GM23248 (cell line): ENCODE results near the gene AP3S1. TPM values are rescaled to one million over a fixed set of nuclear protein-coding genes. Genes with fewer than 3 reads are reported as not detected.

Experiments used
- DNase-seq: peaks from one replicate; pipeline ENCODE4 v3.0.0-alpha.2; 2015
- H2AFZ ChIP-seq: fragments of 200-600 bp; sonication (generic); 2 replicates; pipeline ENCODE4 v1.6.1; 2016; ENCODE audit warnings: antibody characterized with exemption
- H3F3A ChIP-seq: fragments of 200-600 bp; sonication (generic); 2 replicates; pipeline ENCODE4 v1.6.1; 2016; ENCODE audit warnings: mild to moderate bottlenecking, antibody characterized with exemption, mixed run types; ENCODE audit not compliant: insufficient read depth
- H3K27ac ChIP-seq: fragments of 200-600 bp; sonication (generic); 2 replicates; pipeline ENCODE4 v1.5.1; 2016; ENCODE audit warnings: mild to moderate bottlenecking
- H3K27me3 ChIP-seq: fragments of 200-600 bp; sonication (generic); replicated peaks from 2 replicates; pipeline ENCODE4 v1.6.1; 2016; ENCODE audit warnings: mild to moderate bottlenecking; ENCODE audit not compliant: insufficient read depth
- H3K36me3 ChIP-seq: fragments of 200-600 bp; sonication (generic); 2 replicates; pipeline ENCODE4 v1.6.1; 2016; ENCODE audit warnings: low read depth, mild to moderate bottlenecking
- H3K4me1 ChIP-seq: fragments of 200-600 bp; sonication (generic); 2 replicates; pipeline ENCODE4 v1.6.1; 2016; ENCODE audit warnings: mild to moderate bottlenecking; ENCODE audit not compliant: insufficient read depth
- H3K4me2 ChIP-seq: fragments of 200-600 bp; sonication (generic); one replicate; pipeline ENCODE4 v1.6.1; 2016; ENCODE audit warnings: mild to moderate bottlenecking; ENCODE audit not compliant: unreplicated experiment
- H3K4me3 ChIP-seq: fragments of 200-600 bp; sonication (generic); 2 replicates; pipeline ENCODE4 v1.5.1; 2016; ENCODE audit warnings: mild to moderate bottlenecking
- H3K79me2 ChIP-seq: fragments of 200-600 bp; sonication (generic); 2 replicates; pipeline ENCODE4 v1.6.1; 2016; ENCODE audit warnings: mild to moderate bottlenecking; ENCODE audit not compliant: insufficient read depth
- H3K9ac ChIP-seq: fragments of 200-600 bp; sonication (generic); 2 replicates; pipeline ENCODE4 v1.6.1; 2016; ENCODE audit warnings: mild to moderate bottlenecking
- H3K9me2 ChIP-seq: fragments of 200-600 bp; sonication (generic); 2 replicates; pipeline ENCODE4 v1.6.1; 2016; ENCODE audit warnings: mixed run types, mild to moderate bottlenecking, moderate library complexity; ENCODE audit not compliant: insufficient read depth
- H3K9me3 ChIP-seq: fragments of 200-600 bp; sonication (generic); one replicate; pipeline ENCODE4 v1.6.1; 2017; ENCODE audit warnings: low read depth
- H4K20me1 ChIP-seq: fragments of 200-600 bp; sonication (generic); 2 replicates; pipeline ENCODE4 v1.6.0; 2016; ENCODE audit not compliant: insufficient read depth
- EZH2 ChIP-seq: fragments of 200-600 bp; sonication (generic); IDR thresholded peaks from 2 replicates; pipeline ENCODE4 v1.6.1; 2018; ENCODE audit warnings: antibody characterized with exemption, mild to moderate bottlenecking; ENCODE audit not compliant: insufficient read depth, poor library complexity, severe bottlenecking
- EZH2phosphoT487 ChIP-seq: fragments of 200-600 bp; sonication (generic); IDR thresholded peaks from 2 replicates; pipeline ENCODE4 v1.6.1; 2018; ENCODE audit warnings: antibody characterized with exemption, moderate library complexity, mild to moderate bottlenecking, low read depth; ENCODE audit not compliant: insufficient read depth
- WGBS, 2 experiments: methylation state at CpG; one replicate each; pipeline ENCODE4 v1.1.6; 2015 to 2017; ENCODE audit warnings: low lambda C conversion rate in 2 of 2, low coverage in 1 of 2; ENCODE audit errors: missing lambda C conversion rate in 2 of 2; 5-methylcytosine and 5-hydroxymethylcytosine counted together
- in situ Hi-C: fragments of 300-500 bp; cut with MboI; formaldehyde crosslinking; loops from 2 replicates; pipeline ENCODE4 v1.15.0; 2020
- polyA plus RNA-seq: library from polyadenylated mRNA; unstranded; fragments of >200 nt; fragmentation: Nextera tagmentation; extraction: Ambion mirVana; gene quantifications from 2 replicates; pipeline ENCODE4 v1.2.1, GENCODE V29; 2016
- total RNA-seq: library from RNA; depleted of rRNA; stranded (reverse); fragments of >200 nt; shearing (Covaris generic); gene quantifications from 2 replicates; pipeline ENCODE4 v1.2.3, GENCODE V29; 2014; rRNA removed

The AP3S1 gene
- 430 and 550 TPM in 2 replicates for total RNA-seq
- 300 and 303 TPM in 2 replicates for polyA plus RNA-seq

DNA sequence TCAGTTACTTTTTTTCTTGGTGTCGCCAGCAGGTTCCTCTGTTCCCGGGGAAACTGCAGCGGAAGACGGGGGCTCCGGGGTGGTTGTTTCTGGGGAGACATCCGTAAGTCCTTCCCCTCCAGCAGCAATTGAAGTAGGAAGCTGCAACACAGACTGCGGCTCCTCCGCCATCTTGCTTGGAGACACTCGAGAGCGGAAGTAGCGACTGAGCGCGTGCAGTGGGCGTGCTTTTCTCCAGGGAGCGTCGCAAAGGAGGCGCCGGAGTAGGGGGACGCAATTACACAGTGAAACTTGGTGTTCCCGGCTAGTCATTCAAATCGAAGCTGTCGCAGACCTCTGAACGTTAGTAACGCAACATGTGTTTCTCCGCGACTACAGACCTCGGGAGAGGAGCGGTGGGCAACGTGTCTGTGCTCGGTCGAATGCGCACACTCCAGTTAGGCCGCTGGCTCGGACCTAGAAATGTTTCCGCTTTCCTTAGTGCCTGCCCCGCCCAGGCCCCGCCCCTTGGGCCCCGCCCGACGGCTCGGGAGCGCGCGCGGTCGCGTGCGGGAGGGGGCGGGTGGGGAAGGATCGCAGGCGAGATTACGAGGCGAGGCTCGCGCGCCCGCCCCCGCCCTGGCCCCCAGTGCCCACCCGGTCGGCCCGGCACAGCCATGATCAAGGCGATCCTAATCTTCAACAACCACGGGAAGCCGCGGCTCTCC is at the start of gene AP3S1, which contains the start of gene ATG12:
TSS of gene AP3S1 (plus strand) at position 554 of the 707 bp plus-strand sequence. CDS start at position 657, 103 bp downstream.
TSS of gene ATG12 (minus strand) at position 184 of the 707 bp plus-strand sequence. CDS start at position 171, 13 bp downstream.
- H3K27me3 ChIP-seq = no peaks in the 10 kb centered on the region
- H3F3A ChIP-seq = peaks cover 36% of the 10 kb centered on the region
- 4 to 8% methylated on average over 37 to 59 of the region's 65 CpGs for WGBS, 2 experiments
- peak within 1 kb of the TSS; percentile 99 for H3K4me2 ChIP-seq
- H3K4me1 ChIP-seq = peaks cover 39% of the 10 kb centered on the region
- in situ Hi-C loops = loop anchor here (25.0 kb wide), 1 partner anchor 529 kb away; no protein-coding TSS in a partner anchor
- H3K27ac ChIP-seq = peak within 1 kb of the TSS; percentile 84
- TF ChIP-seq EZH2 (no peak), EZH2phosphoT487 (no peak)
- peak within 1 kb of the TSS; percentile 80 for H2AFZ ChIP-seq
- H3K9ac ChIP-seq = peak within 1 kb of the TSS; percentile 94
- no peaks in the 10 kb centered on the region for H3K9me3 ChIP-seq
- H4K20me1 ChIP-seq = no peaks in the 10 kb centered on the region; the same call in 1 of the 2 replicates
- H3K4me3 ChIP-seq = peak within 1 kb of the TSS; percentile 96
- H3K79me2 ChIP-seq = peaks cover 95% of the 10 kb centered on the region
- peaks cover 11% of the 10 kb centered on the region for H3K36me3 ChIP-seq
- H3K9me2 ChIP-seq = no peaks in the 10 kb centered on the region
- DNase-seq = peak; percentile 97

DNA sequence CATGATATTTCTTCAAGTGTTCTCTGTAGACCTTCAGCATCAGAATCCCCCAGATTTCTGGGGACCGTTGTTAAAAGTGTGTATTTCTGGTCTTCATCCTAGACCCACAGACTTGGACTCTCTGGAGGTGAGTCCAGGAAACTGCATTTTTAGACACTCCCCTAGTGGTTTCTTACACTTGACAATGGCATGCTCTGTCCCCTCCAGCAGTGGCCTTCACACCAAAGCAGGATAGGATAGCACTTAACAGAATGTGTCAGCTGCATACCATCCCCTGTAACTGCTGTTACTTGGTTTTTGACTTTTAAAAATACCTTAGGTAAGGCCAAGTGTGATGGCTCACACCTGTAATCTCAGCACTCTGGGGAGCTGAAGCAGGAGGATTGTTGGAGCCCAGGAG is 46.0 kb upstream of the AP3S1 start:
- no peaks in the 10 kb centered on the region for H4K20me1 ChIP-seq
- H3K9ac ChIP-seq = no peak overlapping the region
- WGBS, 2 experiments = 14 to 34% methylated on average over 1 of the region's 1 CpG
- H3K36me3 ChIP-seq = no peaks in the 10 kb centered on the region
- no peak overlapping the region for H3K27ac ChIP-seq
- H3K79me2 ChIP-seq = no peaks in the 10 kb centered on the region
- peaks cover 9% of the 10 kb centered on the region; the same call in 1 of the 2 replicates for H3K27me3 ChIP-seq
- no peak for DNase-seq
- no peaks in the 10 kb centered on the region for H3K9me2 ChIP-seq
- H2AFZ ChIP-seq = no peak overlapping the region
- H3K9me3 ChIP-seq = no peaks in the 10 kb centered on the region
- H3K4me3 ChIP-seq = no peak overlapping the region
- no peak overlapping the region for H3K4me2 ChIP-seq
- in situ Hi-C loops = no loop called here
- H3K4me1 ChIP-seq = no peaks in the 10 kb centered on the region
- TF ChIP-seq EZH2phosphoT487 (no peak), EZH2 (no peak)
- no peaks in the 10 kb centered on the region for H3F3A ChIP-seq

DNA sequence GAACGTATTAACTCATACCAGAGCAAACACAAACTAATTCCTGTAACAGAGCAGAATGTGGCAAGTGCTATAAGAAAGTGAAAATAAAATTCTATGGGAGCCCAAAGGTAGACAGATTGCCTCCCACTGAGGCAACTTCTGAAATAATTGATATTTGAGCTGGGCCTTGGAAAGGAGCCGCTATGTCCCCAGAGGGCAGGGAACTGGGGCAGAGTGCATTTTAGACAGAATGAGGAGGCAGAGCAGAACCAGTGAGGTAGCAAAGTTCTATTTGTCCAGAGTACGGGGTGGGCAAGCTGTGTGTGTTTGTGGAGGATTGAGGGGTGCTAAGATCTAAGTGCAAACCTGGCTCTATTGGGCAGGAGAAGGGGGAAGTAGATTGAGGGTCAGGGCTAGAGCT is 45.1 kb upstream of the AP3S1 start:
- Histone ChIP-seq H4K20me1 (no peaks in the 10 kb centered on the region), H3K9me2 (no peaks in the 10 kb centered on the region), H2AFZ (no peak overlapping the region), H3K27me3 (peaks cover 9% of the 10 kb centered on the region; the same call in 1 of the 2 replicates), H3K27ac (no peak overlapping the region), H3K79me2 (no peaks in the 10 kb centered on the region), H3F3A (no peaks in the 10 kb centered on the region), H3K36me3 (no peaks in the 10 kb centered on the region), H3K9me3 (no peaks in the 10 kb centered on the region), H3K4me1 (no peaks in the 10 kb centered on the region), H3K4me2 (no peak overlapping the region), H3K9ac (no peak overlapping the region), H3K4me3 (no peak overlapping the region)
- no peak for TF ChIP-seq EZH2phosphoT487
- no peak for TF ChIP-seq EZH2
- in situ Hi-C loops = no loop called here
- no peak for DNase-seq
- WGBS, 2 experiments = 61 to 69% methylated on average over 3 of the region's 3 CpGs

DNA sequence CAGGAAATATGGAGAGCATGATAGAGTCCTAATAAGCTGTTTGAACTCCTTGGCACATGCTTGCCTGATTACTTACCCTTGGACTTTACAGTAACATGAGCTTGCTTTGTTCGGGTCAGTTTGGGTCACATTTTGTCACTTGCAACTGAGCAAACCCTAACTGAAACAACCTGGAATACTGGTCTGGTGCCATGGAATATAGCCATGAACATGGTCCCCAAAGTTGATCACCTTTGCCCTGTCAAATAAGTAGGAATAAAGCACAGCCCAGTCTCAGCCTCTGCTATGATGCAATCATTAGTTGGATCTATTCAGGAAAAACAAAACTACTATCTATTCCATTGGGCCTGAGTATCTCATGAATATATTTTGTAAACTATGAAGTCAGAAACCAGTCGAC is 43.5 kb upstream of the AP3S1 start:
- H3K9me2 ChIP-seq = no peaks in the 10 kb centered on the region
- no peak overlapping the region for H3K27ac ChIP-seq
- H3K27me3 ChIP-seq = 0 out of 2 replicates have a peak, but pooled peaks cover under 1% of the 10 kb centered on the region
- no peak overlapping the region for H3K4me3 ChIP-seq
- no peaks in the 10 kb centered on the region for H3K9me3 ChIP-seq
- no peaks in the 10 kb centered on the region for H3K79me2 ChIP-seq
- no peak for TF ChIP-seq EZH2
- no peak for TF ChIP-seq EZH2phosphoT487
- no peak overlapping the region for H2AFZ ChIP-seq
- WGBS, 2 experiments = 41 to 42% methylated on average over 2 of the region's 2 CpGs
- no peaks in the 10 kb centered on the region for H4K20me1 ChIP-seq
- no peaks in the 10 kb centered on the region for H3K4me1 ChIP-seq
- no peaks in the 10 kb centered on the region for H3F3A ChIP-seq
- no peak overlapping the region for H3K4me2 ChIP-seq
- no peak overlapping the region for H3K9ac ChIP-seq
- H3K36me3 ChIP-seq = no peaks in the 10 kb centered on the region
- DNase-seq = no peak
- in situ Hi-C loops = no loop called here
